K562 (cell line): ENCODE data around the gene BIRC5. TPM values are rescaled to one million over a fixed set of nuclear protein-coding genes. Genes with fewer than 3 reads are reported as not detected.

Source experiments
- ATAC-seq: fragments of 200-7000 bp; cut with Tn5 transposase; 3 replicates; pipeline ENCODE4 v1.9.1; 2020; ENCODE audit warnings: moderate library complexity
- BruUV-seq: library from RNA; stranded (reverse); fragments of 400-500 nt; replicated peaks from 2 replicates; lab custom pipeline; 2021; lab: Mats Ljungman, UMichigan
- CTCF ChIA-PET: fragments of 300-600 bp; formaldehyde crosslinking; extraction: SDS; loops from one replicate; lab custom pipeline; 2021; ENCODE audit warnings: low intra/inter-chr PET ratio; lab: Yijun Ruan, JAX
- POLR2A ChIA-PET: fragments of 300-600, 350-650 bp; sonication (Branson Sonifier 250); formaldehyde crosslinking; extraction: SDS; loops from one replicate; lab custom pipeline; 2021; ENCODE audit warnings: antibody characterized with exemption, inconsistent platforms; lab: Yijun Ruan, JAX
- DNase-seq, 4 experiments: peaks; one replicate each; pipeline versions ENCODE4 v3.0.0 to v3.0.0-alpha.2; 2011 to 2018; ENCODE audit warnings: low spot score in 3 of 4, mixed read lengths in 3 of 4; ENCODE audit errors: extremely low read depth in 1 of 4
- FAIRE-seq: peaks from 2 replicates; lab custom pipeline; 2011; peaks lifted over from hg19 to GRCh38; lab: Jason Lieb, UNC
- H2AFZ ChIP-seq: 2 replicates; pipeline ENCODE4 v1.6.0; 2011; ENCODE audit warnings: low read depth, low read length, control low read depth, inconsistent platforms
- H3K27ac ChIP-seq: fragments of 200-600 bp; 3 replicates; pipeline ENCODE4 v1.8.0; 2011; ENCODE audit warnings: low read depth, mild to moderate bottlenecking, control low read depth, inconsistent platforms, low read length, moderate library complexity, mixed read lengths; ENCODE audit errors: extremely low read depth
- H3K27me3 ChIP-seq, 2 experiments: fragments of 300-600 bp in 1 of 2; 2 replicates in 1 of 2; 3 replicates in 1 of 2; pipeline versions ENCODE4 v1.6.0 to v1.8.0; 2011; ENCODE audit warnings: inconsistent platforms in 2 of 2, low read length in 2 of 2, mild to moderate bottlenecking in 1 of 2, mixed read lengths in 1 of 2, moderate library complexity in 1 of 2; ENCODE audit not compliant: control insufficient read depth in 2 of 2, insufficient read depth in 2 of 2
- H3K36me3 ChIP-seq: fragments of 300-600 bp; 3 replicates; pipeline ENCODE4 v1.8.0; 2011; ENCODE audit warnings: mild to moderate bottlenecking, low read length, inconsistent platforms; ENCODE audit not compliant: control insufficient read depth, insufficient read depth
- H3K4me1 ChIP-seq, 2 experiments: fragments of 200-600 bp in 1 of 2; replicated peaks in 1 of 2; 2 replicates in 1 of 2; 3 replicates in 1 of 2; pipeline versions ENCODE4 v1.5.1 to v1.8.0; 2011; ENCODE audit warnings: inconsistent platforms in 2 of 2, low read length in 2 of 2, mild to moderate bottlenecking in 1 of 2, mixed read lengths in 1 of 2, moderate library complexity in 1 of 2; ENCODE audit not compliant: control insufficient read depth in 2 of 2, insufficient read depth in 2 of 2
- H3K4me2 ChIP-seq: 2 replicates; pipeline ENCODE4 v1.6.1; 2011; ENCODE audit warnings: low read length, control low read depth, inconsistent platforms, mixed read lengths; ENCODE audit not compliant: insufficient read depth
- H3K4me3 ChIP-seq: fragments of 200-600 bp; sonication (generic), shearing (Covaris generic); 2 replicates; pipeline ENCODE4 v1.5.1; 2016; ENCODE audit warnings: control low read depth, inconsistent platforms
- H3K79me2 ChIP-seq: fragments of 200-600 bp; 3 replicates; pipeline ENCODE4 v1.8.0; 2011; ENCODE audit warnings: low read length, inconsistent platforms; ENCODE audit not compliant: control insufficient read depth, insufficient read depth
- H3K9ac ChIP-seq, 2 experiments: 2 replicates each; pipeline versions ENCODE4 v1.6.0 to v1.6.1; 2011; ENCODE audit warnings: low read depth in 2 of 2, low read length in 2 of 2, control low read depth in 1 of 2, inconsistent platforms in 1 of 2, mild to moderate bottlenecking in 1 of 2, mixed read lengths in 1 of 2; ENCODE audit not compliant: insufficient read depth in 1 of 2
- H3K9me1 ChIP-seq: one replicate; pipeline ENCODE4 v1.6.0; 2011; ENCODE audit warnings: inconsistent platforms, mild to moderate bottlenecking, low read length, moderate library complexity; ENCODE audit not compliant: control insufficient read depth, insufficient read depth
- H3K9me3 ChIP-seq: replicated peaks from 2 replicates; pipeline ENCODE4 v1.5.1; 2011; ENCODE audit warnings: low read depth, low read length, inconsistent platforms; ENCODE audit not compliant: control insufficient read depth, insufficient read depth
- H4K20me1 ChIP-seq: replicated peaks from 2 replicates; pipeline ENCODE4 v1.6.1; 2011; ENCODE audit warnings: low read length, inconsistent platforms, mixed read lengths; ENCODE audit not compliant: control insufficient read depth, insufficient read depth
- ARHGAP35 ChIP-seq: fragments of 450-650 bp; IDR thresholded peaks from 2 replicates; pipeline ENCODE4 v1.6.1; 2018; ENCODE audit not compliant: partially characterized antibody
- ATF2 ChIP-seq: sonication (generic); formaldehyde crosslinking; IDR thresholded peaks from 2 replicates; pipeline ENCODE4 v1.8.1; 2022; ENCODE audit warnings: missing genetic modification reagents
- EP300 ChIP-seq: IDR thresholded peaks from 2 replicates; pipeline ENCODE4 v1.6.1; 2012; ENCODE audit warnings: low read length, improper control_type of control experiment
- ETV1 ChIP-seq: fragments of 450-650 bp; conservative IDR thresholded peaks from 2 replicates; pipeline ENCODE4 v1.6.1; 2016; ENCODE audit warnings: missing genetic modification characterization, control low read depth, low read depth, missing compliant biosample characterization
- GABPA ChIP-seq: fragments of 200-800 bp; sonication (Bioruptor generic); conservative IDR thresholded peaks from 2 replicates; pipeline ENCODE4 v1.6.1; 2016; ENCODE audit warnings: low read depth, missing genetic modification characterization, missing compliant biosample characterization
- GABPB1 ChIP-seq: sonication (generic); formaldehyde crosslinking; IDR thresholded peaks from 2 replicates; pipeline ENCODE4 v1.8.0; 2022; ENCODE audit warnings: mild to moderate bottlenecking, missing genetic modification reagents
- HOXB6 ChIP-seq: fragments of 250-450 bp; sonication (Bioruptor Pico); IDR thresholded peaks from 2 replicates; pipeline ENCODE4 v1.5.1; 2022; ENCODE audit warnings: mild to moderate bottlenecking, borderline replicate concordance
- MAZ ChIP-seq, 2 experiments: fragments of 450-650 bp in 1 of 2; sonication (generic) in 1 of 2; formaldehyde crosslinking; IDR thresholded peaks in 1 of 2; conservative IDR thresholded peaks in 1 of 2; 2 replicates each; pipeline versions ENCODE4 v1.4.0 to v1.5.0; 2020; ENCODE audit warnings: mild to moderate bottlenecking in 1 of 2, missing genetic modification reagents in 1 of 2
- MECOM ChIP-seq: fragments of 250-450 bp; sonication (Bioruptor Pico); IDR thresholded peaks from 2 replicates; pipeline ENCODE4 v1.8.0; 2022; ENCODE audit warnings: inconsistent platforms
- NR1H2 ChIP-seq: sonication (generic); formaldehyde crosslinking; IDR thresholded peaks from 2 replicates; pipeline ENCODE4 v1.4.0; 2020; ENCODE audit warnings: mild to moderate bottlenecking, missing genetic modification reagents
- POLR2A ChIP-seq: fragments of 450-650 bp; conservative IDR thresholded peaks from 2 replicates; pipeline ENCODE4 v1.6.1; 2016
- POLR2G ChIP-seq: fragments of 200-400 bp; formaldehyde crosslinking; IDR thresholded peaks from 2 replicates; pipeline ENCODE4 v1.6.1; 2017; ENCODE audit warnings: low read depth, mild to moderate bottlenecking, antibody characterized with exemption, low read length, moderate library complexity
- POU5F1 ChIP-seq: fragments of 150-350 bp; IDR thresholded peaks from 2 replicates; pipeline ENCODE4 v1.6.1; 2014; ENCODE audit warnings: borderline replicate concordance, low read length, low read depth, mild to moderate bottlenecking; ENCODE audit not compliant: partially characterized antibody
- PTTG1 ChIP-seq: fragments of 450-650 bp; IDR thresholded peaks from 2 replicates; pipeline ENCODE4 v1.6.1; 2016; ENCODE audit warnings: low read depth, mild to moderate bottlenecking, missing genetic modification characterization, missing compliant biosample characterization
- RBFOX2 ChIP-seq: fragments of 200-400 bp; formaldehyde crosslinking; IDR thresholded peaks from 2 replicates; pipeline ENCODE4 v1.6.1; 2017; ENCODE audit warnings: low read depth, mild to moderate bottlenecking, low read length, moderate library complexity
- SMAD3 ChIP-seq: fragments of 450-650 bp; formaldehyde crosslinking; conservative IDR thresholded peaks from 2 replicates; pipeline ENCODE4 v1.4.0; 2020; ENCODE audit warnings: mild to moderate bottlenecking
- SRSF1 ChIP-seq: fragments of 200-400 bp; formaldehyde crosslinking; IDR thresholded peaks from 2 replicates; pipeline ENCODE4 v1.6.1; 2017; ENCODE audit warnings: mild to moderate bottlenecking, low read depth, low read length, moderate library complexity
- U2AF1 ChIP-seq: fragments of 200-400 bp; formaldehyde crosslinking; optimal IDR thresholded peaks from 2 replicates; pipeline ENCODE3; 2017; ENCODE audit warnings: mild to moderate bottlenecking, low read depth, low read length, moderate library complexity
- WGBS: fragments of 100-300 bp; shearing (Covaris generic); methylation state at CpG from one replicate; pipeline ENCODE4 v1.1.6; 2016; ENCODE audit warnings: low coverage, mixed read lengths; ENCODE audit not compliant: insufficient coverage; ENCODE audit errors: missing lambda C conversion rate; 5-methylcytosine and 5-hydroxymethylcytosine counted together
- in situ Hi-C: fragments of 300-500 bp; cut with MboI; formaldehyde crosslinking; loops from 4 replicates; pipeline ENCODE4 v1.15.0; 2018; ENCODE audit warnings: inconsistent platforms, mixed read lengths
- intact Hi-C: fragments of 100-400 bp; cut with micrococcal nuclease; formaldehyde crosslinking; loops from 2 replicates; pipeline ENCODE4 v1.14.2; 2022
- polyA plus RNA-seq, 8 experiments: library from polyadenylated mRNA; depleted of rRNA in 4 of 8; stranded (reverse) in 5 of 8; unstranded in 3 of 8; fragments of >200 nt; fragmentation: Nextera tagmentation in 2 of 8; fragmentation: Illumina TruSeq in 1 of 8; extraction: Ambion mirVana in 2 of 8; extraction: Trizol in 1 of 8; gene quantifications; 2 replicates each; pipeline versions ENCODE4 v1.2.1 to v1.2.3, GENCODE V29; 2011 to 2014; ENCODE audit warnings: inconsistent platforms in 1 of 8, missing spikeins in 1 of 8
- total RNA-seq, 7 experiments: library from RNA; depleted of rRNA in 6 of 7; stranded (reverse); fragments of >200 nt in 6 of 7; fragmentation: Illumina TruSeq in 2 of 7; extraction: Trizol in 2 of 7; gene quantifications; 2 replicates each; pipeline versions ENCODE4 v1.2.1 to v1.2.3, GENCODE V29; 2011 to 2021; ENCODE audit warnings: low replicate concordance in 1 of 7

BIRC5 gene
- total and polyA plus RNA-seq, 9 of the 15 experiments (the other 6 are each of a cell fraction or from before 2014, with no cell fraction given) = 64.4 to 140 (median 101) TPM

- TF ChIP-seq U2AF1 (no peak), SMAD3 (no peak), POU5F1 (no peak), PTTG1 (tag) (no peak), EP300 (no peak), SRSF1 (no peak), ARHGAP35 (no peak)
These were observed 44.9 kb upstream of the BIRC5 start (continued) for GRCh38 chr17:78168903-78169793.

GRCh38 chr17:78170692-78171590 lies 43.1 kb upstream of the BIRC5 start:
- ChIA-PET POLR2A (interaction anchor here (0.7 to 2.4 kb wide), 7 partner anchors 13 to 102 kb away, joined by 3 to 16 read pairs (median 3); partner anchors contain the start of genes AFMID and TK1), CTCF (no interaction called here)
- TF ChIP-seq GABPA (tag) = no peak
- TF ChIP-seq ATF2 = no peak
- TF ChIP-seq NR1H2 = no peak
- peak; percentile 45 for TF ChIP-seq RBFOX2
- no peak for TF ChIP-seq ETV1 (tag)
- TF ChIP-seq GABPB1 (CRISPR knock-in tag) = 0 out of 2 replicates have a peak, but pooled peaks have one; percentile 21
- peak in 1 of 2 experiments; percentile 17; a peak in 1 of 4 replicates for TF ChIP-seq MAZ (CRISPR knock-in tag; conservative IDR thresholded peaks at IDR 0.05 in 1 of 2, IDR thresholded peaks at IDR 0.05 in 1 of 2)
- TF ChIP-seq POLR2G = peak; percentile 77
- TF ChIP-seq MECOM (CRISPR knock-in tag) = no peak
- TF ChIP-seq POLR2A = peak; percentile 6; the same call in 1 of the 2 replicates
- TF ChIP-seq HOXB6 = no peak

More at GRCh38 chr17:78170692-78171590, 43.1 kb upstream of the BIRC5 start:
- H3K27ac ChIP-seq = no peak overlapping the region; the same call in 2 of the 3 replicates
- no TSS peak for BruUV-seq
- DNase-seq = no peak
- intact Hi-C loops (no loop called here), in situ Hi-C loops (loop anchor here (5.0 kb wide), 1 partner anchor 59 kb away; no protein-coding TSS in a partner anchor)
- no peak overlapping the region for H3K4me2 ChIP-seq
- peaks cover 66% of the 10 kb centered on the region; the same call in 2 of the 3 replicates for H3K36me3 ChIP-seq
- H3K4me1 ChIP-seq = peaks cover 16 to 75% of the 10 kb centered on the region in 2 experiments; a peak in 4 of 5 replicates
- H2AFZ ChIP-seq = no peak overlapping the region
- WGBS = 87% methylated on average over 18 of the region's 31 CpGs
- H3K79me2 ChIP-seq = peaks cover 38% of the 10 kb centered on the region
- FAIRE-seq = no peak
- H3K27me3 ChIP-seq = no peaks in the 10 kb centered on the region
- no peaks in the 10 kb centered on the region for H3K9me3 ChIP-seq
- H3K4me3 ChIP-seq = no peak overlapping the region
- peak overlapping the region in 1 of 2 experiments; percentile 73; a peak in 2 of 4 replicates for H3K9ac ChIP-seq
- peaks cover 17% of the 10 kb centered on the region for H4K20me1 ChIP-seq
- peaks cover 5% of the 10 kb centered on the region for H3K9me1 ChIP-seq
- no peak for ATAC-seq
